Stimulated activated CD8-positive, alpha-beta memory T cell treated with anti-CD3 and anti-CD28 coated beads, Interleukin-4, amount 100 ng/mL, for 1 hour (primary cell): Measurements from ENCODE around the gene NCKAP5L.
"Not testable (repeated sequence)": the region's sequence is repeated elsewhere in the genome, so short reads cannot be mapped to it uniquely, and the experiment has no call there.

ENCODE experiments used
- DNase-seq, 2 donors: peaks; one replicate each; pipeline ENCODE4 v3.0.0-alpha.2; 2020; ENCODE audit warnings: low read depth in 2 of 2, low spot score in 1 of 2

The NCKAP5L gene

GRCh38 chr12:49784756-49785409 lies 43.3 kb downstream of the NCKAP5L start:
- no peak for DNase-seq

GRCh38 chr12:49783917-49784676 lies 44.1 kb downstream of the NCKAP5L start:
- no peak for DNase-seq

GRCh38 chr12:49780914-49781313 lies 47.3 kb downstream of the NCKAP5L start:
- DNase-seq: not testable (repeated sequence)

- DNase-seq: no peak
Observed at GRCh38 chr12:49779581-49779980, 48.6 kb downstream of the NCKAP5L start.

GRCh38 chr12:49777800-49778748 lies 50.1 kb downstream of the NCKAP5L start:
- peak; percentile 59 to 66 for DNase-seq

- no peak for DNase-seq
Observed at GRCh38 chr12:49777341-49777740, 50.9 kb downstream of the NCKAP5L start.

- DNase-seq: no peak
Observed at GRCh38 chr12:49776858-49777257, 51.4 kb downstream of the NCKAP5L start.

GRCh38 chr12:49776413-49776812 lies 51.8 kb downstream of the NCKAP5L start:
- DNase-seq: peak in 1 of 2 donors; percentile 5

- DNase-seq: not testable (repeated sequence)
Observed at GRCh38 chr12:49773102-49773501, 55.1 kb downstream of the NCKAP5L start.

GRCh38 chr12:49767333-49767732 lies 60.9 kb downstream of the NCKAP5L start:
- no peak for DNase-seq

GRCh38 chr12:49766115-49766455 lies 62.1 kb downstream of the NCKAP5L start:
- no peak for DNase-seq

GRCh38 chr12:49764126-49764525 lies 64.1 kb downstream of the NCKAP5L start:
- no peak for DNase-seq

GRCh38 chr12:49763006-49763591 lies 65.1 kb downstream of the NCKAP5L start:
- DNase-seq: peak; percentile 52 to 61

- no peak for DNase-seq
Observed at GRCh38 chr12:49762468-49762847, 65.8 kb downstream of the NCKAP5L start.

GRCh38 chr12:49761677-49762467 lies 66.3 kb downstream of the NCKAP5L start:
- DNase-seq: no peak

GRCh38 chr12:49750996-49751393 lies 77.2 kb downstream of the NCKAP5L start:
- DNase-seq: no peak

- no peak for DNase-seq
Observed at GRCh38 chr12:49750027-49750995, 77.9 kb downstream of the NCKAP5L start.

- no peak for DNase-seq
Observed at GRCh38 chr12:49748800-49749199, 79.4 kb downstream of the NCKAP5L start.

- no peak for DNase-seq
Observed at GRCh38 chr12:49748306-49748705, 79.9 kb downstream of the NCKAP5L start.
